Fibroblast of villous mesenchyme (primary cell): ENCODE results near the gene TTC27. TPM values are rescaled to one million over a fixed set of nuclear protein-coding genes. Genes with fewer than 3 reads are reported as not detected.

ENCODE experiments used
- DNase-seq: peaks from one replicate; pipeline ENCODE4 v3.0.0-alpha.2; 2010; ENCODE audit warnings: low read depth
- H3K4me3 ChIP-seq: 2 replicates; pipeline ENCODE4 v1.5.1; 2011; ENCODE audit warnings: low read depth, mild to moderate bottlenecking, low read length
- CTCF ChIP-seq: IDR thresholded peaks from 2 replicates; pipeline ENCODE4 v1.5.1; 2012; ENCODE audit warnings: low read depth, mild to moderate bottlenecking, low read length; ENCODE audit not compliant: insufficient read depth
- total RNA-seq: library from RNA; depleted of rRNA; stranded (reverse); fragments of >200 nt; gene quantifications from 2 replicates; pipeline ENCODE4 v1.2.3, GENCODE V29; 2012

TTC27 gene
- total RNA-seq, 1 donor, result 32.4 TPM

GRCh38 chr2:32756074-32756727 lies 128.4 kb downstream of the TTC27 start:
- no peak for DNase-seq

GRCh38 chr2:32758232-32758631 lies 130.4 kb downstream of the TTC27 start:
- TF ChIP-seq CTCF, result no peak
- H3K4me3 ChIP-seq, result no peak overlapping the region
- no peak for DNase-seq

More at GRCh38 chr2:32756074-32756727, 128.4 kb downstream of the TTC27 start:
- no peak for TF ChIP-seq CTCF
- no peak overlapping the region for H3K4me3 ChIP-seq

- no peak overlapping the region for H3K4me3 ChIP-seq
- no peak for DNase-seq
- TF ChIP-seq CTCF, result no peak
These were observed 132.8 kb downstream of the TTC27 start for GRCh38 chr2:32760628-32761027.

GRCh38 chr2:32768387-32769174 lies 140.7 kb downstream of the TTC27 start:
- peak; percentile 61 for DNase-seq
- no peak for TF ChIP-seq CTCF
- H3K4me3 ChIP-seq, result no peak overlapping the region

- H3K4me3 ChIP-seq, result no peak overlapping the region
- no peak for TF ChIP-seq CTCF
- no peak for DNase-seq
These were observed 142.5 kb downstream of the TTC27 start for GRCh38 chr2:32770360-32770759.

- peak; percentile 77 for TF ChIP-seq CTCF
These were observed 145.0 kb downstream of the TTC27 start for GRCh38 chr2:32772638-32773447.

More at GRCh38 chr2:32772638-32773447, 145.0 kb downstream of the TTC27 start:
- H3K4me3 ChIP-seq, result no peak overlapping the region
- peak; percentile 76 for DNase-seq
